Measurements from ENCODE around the gene MARCHF7. TPM values are rescaled to one million over a fixed set of nuclear protein-coding genes. Genes with fewer than 3 reads are reported as not detected.

The MARCHF7 gene
- total RNA-seq, 1 donor from 2014 or later: 88.8 TPM

DNA sequence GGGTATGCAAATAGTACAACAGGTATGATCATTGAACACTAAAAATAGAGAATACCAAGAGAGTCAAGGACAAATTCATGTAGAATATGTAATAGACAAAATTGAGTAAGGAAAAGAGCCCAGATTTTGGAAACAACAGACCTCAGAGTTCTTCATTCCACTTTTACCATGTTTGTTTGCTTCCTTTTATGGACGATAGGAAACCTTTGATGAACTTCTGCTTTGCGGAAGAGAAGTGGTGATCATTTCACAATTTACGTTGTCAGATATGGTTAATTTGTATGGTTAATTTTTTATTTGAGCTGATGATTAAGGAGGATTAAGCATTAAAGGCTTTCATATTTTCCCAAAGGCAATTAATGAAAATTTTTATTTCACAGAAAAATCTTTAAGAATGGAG is 16.3 kb downstream of the MARCHF7 start:
- H3K27ac Mint-ChIP-seq (ENCODE audit: unreplicated experiment): no peak overlapping the region
- H3K4me3 Mint-ChIP-seq (ENCODE audit: unreplicated experiment): no peak overlapping the region
- H3K27me3 Mint-ChIP-seq (ENCODE audit: unreplicated experiment): peaks cover 1% of the 10 kb centered on the region
- H3K4me1 Mint-ChIP-seq (ENCODE audit: low read depth, unreplicated experiment): no peaks in the 10 kb centered on the region
- peaks cover 3% of the 10 kb centered on the region for H3K9me3 Mint-ChIP-seq (ENCODE audit: unreplicated experiment)
- TF ChIP-seq, protein P1, sequence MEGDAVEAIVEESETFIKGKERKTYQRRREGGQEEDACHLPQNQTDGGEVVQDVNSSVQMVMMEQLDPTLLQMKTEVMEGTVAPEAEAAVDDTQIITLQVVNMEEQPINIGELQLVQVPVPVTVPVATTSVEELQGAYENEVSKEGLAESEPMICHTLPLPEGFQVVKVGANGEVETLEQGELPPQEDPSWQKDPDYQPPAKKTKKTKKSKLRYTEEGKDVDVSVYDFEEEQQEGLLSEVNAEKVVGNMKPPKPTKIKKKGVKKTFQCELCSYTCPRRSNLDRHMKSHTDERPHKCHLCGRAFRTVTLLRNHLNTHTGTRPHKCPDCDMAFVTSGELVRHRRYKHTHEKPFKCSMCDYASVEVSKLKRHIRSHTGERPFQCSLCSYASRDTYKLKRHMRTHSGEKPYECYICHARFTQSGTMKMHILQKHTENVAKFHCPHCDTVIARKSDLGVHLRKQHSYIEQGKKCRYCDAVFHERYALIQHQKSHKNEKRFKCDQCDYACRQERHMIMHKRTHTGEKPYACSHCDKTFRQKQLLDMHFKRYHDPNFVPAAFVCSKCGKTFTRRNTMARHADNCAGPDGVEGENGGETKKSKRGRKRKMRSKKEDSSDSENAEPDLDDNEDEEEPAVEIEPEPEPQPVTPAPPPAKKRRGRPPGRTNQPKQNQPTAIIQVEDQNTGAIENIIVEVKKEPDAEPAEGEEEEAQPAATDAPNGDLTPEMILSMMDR (IDR thresholded peaks at IDR 0.05; ENCODE audit: partially characterized antibody, unreplicated experiment): no peak
- peaks cover 11% of the 10 kb centered on the region for H3K36me3 Mint-ChIP-seq (ENCODE audit: unreplicated experiment)
- DNase-seq: no peak

GRCh38 chr2:159735648-159736047 is 23.3 kb downstream of the MARCHF7 start:
- TF ChIP-seq, protein P1 (IDR thresholded peaks at IDR 0.05; ENCODE audit: partially characterized antibody, unreplicated experiment): no peak
- Mint-ChIP-seq H3K27ac (ENCODE audit: unreplicated experiment) (no peak overlapping the region), H3K4me3 (ENCODE audit: unreplicated experiment) (no peak overlapping the region), H3K36me3 (ENCODE audit: unreplicated experiment) (peaks cover 4% of the 10 kb centered on the region), H3K27me3 (ENCODE audit: unreplicated experiment) (peaks cover 3% of the 10 kb centered on the region), H3K9me3 (ENCODE audit: unreplicated experiment) (peaks cover 2% of the 10 kb centered on the region), H3K4me1 (ENCODE audit: low read depth, unreplicated experiment) (peaks cover 4% of the 10 kb centered on the region)
- no peak for DNase-seq

DNA sequence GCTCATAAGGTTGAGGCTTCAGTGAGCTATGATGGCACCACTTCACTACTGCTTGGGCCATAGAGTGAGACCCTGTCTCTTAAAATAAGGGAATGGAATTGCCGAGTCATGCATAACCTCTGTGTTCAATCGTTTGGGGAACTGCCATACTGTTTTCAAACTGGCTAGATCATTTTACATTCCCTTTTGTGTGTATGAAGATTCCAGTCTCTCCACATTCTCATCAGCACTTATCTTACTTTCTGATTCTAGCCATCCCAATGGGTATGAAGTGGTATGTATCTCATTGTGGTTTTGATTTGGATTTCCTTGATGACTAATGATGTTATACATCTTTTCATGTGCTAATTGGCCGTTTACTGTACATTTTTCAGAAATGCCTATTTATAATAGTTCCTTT is 23.7 kb downstream of the MARCHF7 start:
- Mint-ChIP-seq H3K9me3 (ENCODE audit: unreplicated experiment) (peaks cover 2% of the 10 kb centered on the region), H3K27ac (ENCODE audit: unreplicated experiment) (no peak overlapping the region), H3K27me3 (ENCODE audit: unreplicated experiment) (peaks cover 3% of the 10 kb centered on the region), H3K4me3 (ENCODE audit: unreplicated experiment) (no peak overlapping the region), H3K4me1 (ENCODE audit: low read depth, unreplicated experiment) (peaks cover 4% of the 10 kb centered on the region), H3K36me3 (ENCODE audit: unreplicated experiment) (peaks cover 4% of the 10 kb centered on the region)
- DNase-seq: no peak
- TF ChIP-seq, protein P1 (IDR thresholded peaks at IDR 0.05; ENCODE audit: partially characterized antibody, unreplicated experiment): no peak

GRCh38 chr2:159737292-159737916 is 25.1 kb downstream of the MARCHF7 start:
- no peak overlapping the region for H3K27ac Mint-ChIP-seq (ENCODE audit: unreplicated experiment)
- H3K36me3 Mint-ChIP-seq (ENCODE audit: unreplicated experiment): peaks cover 4% of the 10 kb centered on the region
- TF ChIP-seq, protein P1 (IDR thresholded peaks at IDR 0.05; ENCODE audit: partially characterized antibody, unreplicated experiment): no peak
- H3K4me3 Mint-ChIP-seq (ENCODE audit: unreplicated experiment): no peak overlapping the region
- peaks cover 3% of the 10 kb centered on the region for H3K27me3 Mint-ChIP-seq (ENCODE audit: unreplicated experiment)
- H3K9me3 Mint-ChIP-seq (ENCODE audit: unreplicated experiment): peaks cover 2% of the 10 kb centered on the region
- H3K4me1 Mint-ChIP-seq (ENCODE audit: low read depth, unreplicated experiment): peaks cover 4% of the 10 kb centered on the region
- DNase-seq: no peak

- Mint-ChIP-seq H3K27ac (ENCODE audit: unreplicated experiment) (no peak overlapping the region), H3K36me3 (ENCODE audit: unreplicated experiment) (peaks cover 4% of the 10 kb centered on the region), H3K4me3 (ENCODE audit: unreplicated experiment) (no peak overlapping the region), H3K4me1 (ENCODE audit: low read depth, unreplicated experiment) (peaks cover 4% of the 10 kb centered on the region), H3K27me3 (ENCODE audit: unreplicated experiment) (peaks cover 3% of the 10 kb centered on the region), H3K9me3 (ENCODE audit: unreplicated experiment) (peaks cover 2% of the 10 kb centered on the region)
- DNase-seq: no peak
- TF ChIP-seq, protein P1 (IDR thresholded peaks at IDR 0.05; ENCODE audit: partially characterized antibody, unreplicated experiment): no peak
Measured at GRCh38 chr2:159737917-159738296, 25.6 kb downstream of the MARCHF7 start.
